Osteocyte (in vitro differentiated cells): ENCODE measurements around the gene CCDC124. TPM values are rescaled to one million over a fixed set of nuclear protein-coding genes. Genes with fewer than 3 reads are reported as not detected.

Experiments used
- DNase-seq: peaks from one replicate; pipeline ENCODE4 v3.0.0; 2021; ENCODE audit warnings: mixed read lengths; ENCODE audit not compliant: unreplicated experiment; ENCODE audit errors: extremely low spot score
- H3K27ac Mint-ChIP-seq: one replicate; pipeline ENCODE4 v1.8.0; 2021; ENCODE audit warnings: mild to moderate bottlenecking, mixed read lengths; ENCODE audit not compliant: unreplicated experiment
- H3K27me3 Mint-ChIP-seq: one replicate; pipeline ENCODE4 v1.8.0; 2021; ENCODE audit warnings: mixed read lengths; ENCODE audit not compliant: unreplicated experiment
- H3K36me3 Mint-ChIP-seq: one replicate; pipeline ENCODE4 v1.8.0; 2021; ENCODE audit warnings: mixed read lengths; ENCODE audit not compliant: unreplicated experiment
- H3K4me1 Mint-ChIP-seq: one replicate; pipeline ENCODE4 v1.8.0; 2021; ENCODE audit warnings: mixed read lengths; ENCODE audit not compliant: unreplicated experiment
- H3K4me3 Mint-ChIP-seq: one replicate; pipeline ENCODE4 v1.8.0; 2021; ENCODE audit warnings: mild to moderate bottlenecking, moderate library complexity, mixed read lengths; ENCODE audit not compliant: unreplicated experiment
- H3K9me3 Mint-ChIP-seq: one replicate; pipeline ENCODE4 v1.8.0; 2021; ENCODE audit warnings: mixed read lengths; ENCODE audit not compliant: unreplicated experiment
- total RNA-seq: library from RNA; stranded (reverse); gene quantifications from 2 replicates; pipeline ENCODE4 v1.2.1, GENCODE V29; 2021
- TF ChIP-seq, protein P1 (sequence below): fragments of 200-600 bp; sonication (generic); IDR thresholded peaks from 2 replicates; pipeline ENCODE4 v1.5.0; 2021; ENCODE audit warnings: antibody characterized with exemption, mild to moderate bottlenecking, moderate library complexity

CCDC124 gene
- total RNA-seq, 1 donor from 2014 or later: 81.9 TPM

DNA sequence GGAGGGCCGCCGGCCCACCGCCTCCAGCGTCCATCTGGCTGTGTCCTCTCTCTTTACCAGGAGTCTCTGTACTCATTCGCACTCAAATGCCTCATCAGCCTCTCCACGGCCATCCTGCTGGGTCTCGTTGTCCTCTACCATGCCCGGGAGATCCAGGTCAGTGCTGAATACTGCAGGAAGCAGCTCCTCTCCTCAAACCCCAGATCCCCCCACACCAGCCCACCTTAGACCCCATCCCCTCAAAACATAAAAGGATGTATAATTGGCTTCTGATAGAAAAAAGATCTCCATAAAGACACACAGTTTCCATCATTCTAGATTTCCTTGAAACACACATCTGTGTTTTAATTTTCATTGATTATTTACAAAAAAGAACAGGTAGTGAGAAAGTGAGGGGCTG lies 42.2 kb downstream of the CCDC124 start:
- H3K4me1 Mint-ChIP-seq: no peaks in the 10 kb centered on the region
- TF ChIP-seq, protein P1, sequence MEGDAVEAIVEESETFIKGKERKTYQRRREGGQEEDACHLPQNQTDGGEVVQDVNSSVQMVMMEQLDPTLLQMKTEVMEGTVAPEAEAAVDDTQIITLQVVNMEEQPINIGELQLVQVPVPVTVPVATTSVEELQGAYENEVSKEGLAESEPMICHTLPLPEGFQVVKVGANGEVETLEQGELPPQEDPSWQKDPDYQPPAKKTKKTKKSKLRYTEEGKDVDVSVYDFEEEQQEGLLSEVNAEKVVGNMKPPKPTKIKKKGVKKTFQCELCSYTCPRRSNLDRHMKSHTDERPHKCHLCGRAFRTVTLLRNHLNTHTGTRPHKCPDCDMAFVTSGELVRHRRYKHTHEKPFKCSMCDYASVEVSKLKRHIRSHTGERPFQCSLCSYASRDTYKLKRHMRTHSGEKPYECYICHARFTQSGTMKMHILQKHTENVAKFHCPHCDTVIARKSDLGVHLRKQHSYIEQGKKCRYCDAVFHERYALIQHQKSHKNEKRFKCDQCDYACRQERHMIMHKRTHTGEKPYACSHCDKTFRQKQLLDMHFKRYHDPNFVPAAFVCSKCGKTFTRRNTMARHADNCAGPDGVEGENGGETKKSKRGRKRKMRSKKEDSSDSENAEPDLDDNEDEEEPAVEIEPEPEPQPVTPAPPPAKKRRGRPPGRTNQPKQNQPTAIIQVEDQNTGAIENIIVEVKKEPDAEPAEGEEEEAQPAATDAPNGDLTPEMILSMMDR: no peak
- no peak for DNase-seq
- H3K9me3 Mint-ChIP-seq: no peaks in the 10 kb centered on the region
- H3K27me3 Mint-ChIP-seq: peaks cover 18% of the 10 kb centered on the region
- H3K27ac Mint-ChIP-seq: no peak overlapping the region
- no peaks in the 10 kb centered on the region for H3K36me3 Mint-ChIP-seq
- no peak overlapping the region for H3K4me3 Mint-ChIP-seq

DNA sequence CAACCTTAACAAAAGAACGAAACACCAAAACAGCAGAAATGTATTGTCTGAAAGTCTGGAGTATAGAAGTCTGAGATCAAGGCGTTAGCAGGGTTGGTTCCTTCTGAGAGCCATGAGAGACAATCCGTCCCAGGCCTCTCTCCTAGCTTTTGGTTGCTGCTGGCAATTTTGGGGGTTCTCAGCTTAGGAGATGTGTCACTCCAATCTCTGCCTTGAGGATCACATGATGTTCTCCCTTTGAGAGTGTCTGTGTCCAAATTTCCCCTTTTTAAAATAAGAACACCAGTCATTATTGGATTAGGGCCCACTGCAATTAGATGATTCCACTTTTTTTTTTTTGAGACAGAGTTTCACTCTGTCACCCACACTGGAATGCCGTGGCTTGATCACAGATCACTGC lies 44.2 kb downstream of the CCDC124 start:
- Mint-ChIP-seq H3K36me3 (no peaks in the 10 kb centered on the region), H3K27me3 (peaks cover 22% of the 10 kb centered on the region), H3K4me3 (no peak overlapping the region), H3K27ac (no peak overlapping the region), H3K4me1 (no peaks in the 10 kb centered on the region), H3K9me3 (no peaks in the 10 kb centered on the region)
- no peak for DNase-seq
- TF ChIP-seq, protein P1: no peak

DNA sequence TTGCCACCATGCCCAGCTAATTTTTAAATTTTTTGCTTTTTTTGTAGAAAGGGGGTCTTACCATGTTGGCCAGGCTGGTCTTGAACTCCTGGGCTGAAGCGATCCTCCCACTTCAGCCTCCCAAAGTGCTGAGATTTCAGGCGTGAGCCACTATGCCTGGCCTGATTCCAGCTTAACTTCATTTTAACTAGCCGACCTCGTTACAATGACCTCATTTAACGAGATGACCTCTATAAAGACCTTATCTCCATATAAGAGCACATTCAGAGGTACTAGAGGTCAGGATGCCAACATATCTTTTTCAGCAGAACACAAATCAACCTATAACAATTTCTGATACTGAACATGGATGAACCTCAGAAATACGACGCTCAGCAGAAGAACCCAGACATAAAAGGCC lies 44.7 kb downstream of the CCDC124 start:
- peaks cover 17% of the 10 kb centered on the region for H3K27me3 Mint-ChIP-seq
- no peaks in the 10 kb centered on the region for H3K36me3 Mint-ChIP-seq
- TF ChIP-seq, protein P1: no peak
- DNase-seq: no peak
- no peak overlapping the region for H3K4me3 Mint-ChIP-seq
- H3K4me1 Mint-ChIP-seq: no peaks in the 10 kb centered on the region
- H3K9me3 Mint-ChIP-seq: no peaks in the 10 kb centered on the region
- H3K27ac Mint-ChIP-seq: no peak overlapping the region

DNA sequence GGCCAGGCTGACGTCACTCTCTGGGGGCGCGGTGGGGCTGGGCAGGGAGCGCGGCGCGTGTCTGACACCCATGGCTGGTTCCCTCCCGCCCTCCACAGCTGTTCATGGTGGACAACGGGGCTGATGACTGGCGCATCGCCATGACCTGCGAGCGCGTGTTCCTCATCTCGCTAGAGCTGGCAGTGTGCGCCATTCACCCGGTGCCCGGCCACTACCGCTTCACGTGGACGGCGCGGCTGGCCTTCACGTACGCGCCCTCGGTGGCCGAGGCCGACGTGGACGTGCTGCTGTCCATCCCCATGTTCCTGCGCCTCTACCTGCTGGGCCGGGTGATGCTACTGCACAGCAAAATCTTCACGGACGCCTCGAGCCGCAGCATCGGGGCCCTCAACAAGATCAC lies 48.8 kb downstream of the CCDC124 start:
- TF ChIP-seq, protein P1: no peak
- peaks cover 10% of the 10 kb centered on the region for H3K27me3 Mint-ChIP-seq
- no peak for DNase-seq
- no peaks in the 10 kb centered on the region for H3K36me3 Mint-ChIP-seq
- H3K4me1 Mint-ChIP-seq: no peaks in the 10 kb centered on the region
- H3K27ac Mint-ChIP-seq: no peak overlapping the region
- H3K4me3 Mint-ChIP-seq: no peak overlapping the region
- no peaks in the 10 kb centered on the region for H3K9me3 Mint-ChIP-seq

- TF ChIP-seq, protein P1: no peak
- Mint-ChIP-seq H3K4me1 (no peaks in the 10 kb centered on the region), H3K27ac (no peak overlapping the region), H3K9me3 (no peaks in the 10 kb centered on the region), H3K4me3 (no peak overlapping the region), H3K27me3 (peaks cover 6% of the 10 kb centered on the region), H3K36me3 (no peaks in the 10 kb centered on the region)
- no peak for DNase-seq
Observed at GRCh38 chr19:17982430-17982829, 49.6 kb downstream of the CCDC124 start.
